Left lung (tissue), 10 donors: ENCODE measurements around the gene NMT1. TPM values are rescaled to one million over a fixed set of nuclear protein-coding genes. Genes with fewer than 3 reads are reported as not detected.
A peak's percentile ranks its signal among the peaks of the same experiment; 100 is the strongest.

Source experiments
- ATAC-seq: fragments of 200-7000 bp; cut with Tn5 transposase; one replicate; pipeline ENCODE4 v1.9.1; 2020; ENCODE audit warnings: moderate library complexity
- DNase-seq, 4 donors: peaks; one replicate each; pipeline ENCODE4 v3.0.0-alpha.2; 2013 to 2020
- H3K27ac ChIP-seq, 2 donors: fragments of 200-600 bp; sonication (generic) in 1 of 2; one replicate each; pipeline versions ENCODE4 v1.5.0 to v1.8.0; 2020 to 2021
- H3K27me3 ChIP-seq, 2 donors: fragments of 200-600 bp; sonication (generic) in 1 of 2; one replicate each; pipeline versions ENCODE4 v1.5.0 to v1.8.0; 2020 to 2021
- H3K36me3 ChIP-seq, 2 donors: fragments of 200-600 bp; sonication (generic) in 1 of 2; one replicate each; pipeline versions ENCODE4 v1.5.0 to v1.8.0; 2020 to 2021
- H3K4me1 ChIP-seq, 2 donors: fragments of 200-600 bp; one replicate each; pipeline ENCODE4 v1.8.0; 2021
- H3K4me3 ChIP-seq, 2 donors: fragments of 200-600 bp; sonication (generic) in 1 of 2; one replicate each; pipeline versions ENCODE4 v1.5.0 to v1.8.0; 2020 to 2021; ENCODE audit warnings: mild to moderate bottlenecking in 1 of 2
- H3K9me3 ChIP-seq, 2 donors: fragments of 200-600 bp; sonication (generic) in 1 of 2; one replicate each; pipeline versions ENCODE4 v1.5.0 to v1.8.0; 2020 to 2021
- intact Hi-C, 2 donors: fragments of 100-400 bp; cut with DNase I; formaldehyde crosslinking; loops; one replicate each; pipeline versions ENCODE4 v1.11.2 to v1.14.2; 2022
- polyA plus RNA-seq, 6 donors: library from polyadenylated mRNA; unstranded; fragments of 120-200 nt; gene quantifications; one replicate each; pipeline ENCODE4 v1.2.1, GENCODE V29; 2013; ENCODE audit not compliant: insufficient read length in 6 of 6
- total RNA-seq, 2 donors: library from RNA; stranded (reverse); fragmentation: NEBNext Ultra II Directional; extraction: Animal tissue kit (Norgen Biotek cat#: 25700); gene quantifications; one replicate each; pipeline ENCODE4 v1.2.1, GENCODE V29; 2021
- TF ChIP-seq, protein P1 (sequence below), 2 donors: fragments of 200-600 bp; sonication (generic) in 1 of 2; IDR thresholded peaks; one replicate each; pipeline versions ENCODE4 v1.5.0 to v1.8.0; 2021; ENCODE audit warnings: antibody characterized with exemption in 2 of 2
- donor health status: DM: no; HTN: yes; CAD: no.
- donor health status: DM: no; HTN: no; CAD: no.

Gene NMT1
- total and polyA plus RNA-seq, 8 donors: 59.8 to 129 (median 69.9) TPM

DNA sequence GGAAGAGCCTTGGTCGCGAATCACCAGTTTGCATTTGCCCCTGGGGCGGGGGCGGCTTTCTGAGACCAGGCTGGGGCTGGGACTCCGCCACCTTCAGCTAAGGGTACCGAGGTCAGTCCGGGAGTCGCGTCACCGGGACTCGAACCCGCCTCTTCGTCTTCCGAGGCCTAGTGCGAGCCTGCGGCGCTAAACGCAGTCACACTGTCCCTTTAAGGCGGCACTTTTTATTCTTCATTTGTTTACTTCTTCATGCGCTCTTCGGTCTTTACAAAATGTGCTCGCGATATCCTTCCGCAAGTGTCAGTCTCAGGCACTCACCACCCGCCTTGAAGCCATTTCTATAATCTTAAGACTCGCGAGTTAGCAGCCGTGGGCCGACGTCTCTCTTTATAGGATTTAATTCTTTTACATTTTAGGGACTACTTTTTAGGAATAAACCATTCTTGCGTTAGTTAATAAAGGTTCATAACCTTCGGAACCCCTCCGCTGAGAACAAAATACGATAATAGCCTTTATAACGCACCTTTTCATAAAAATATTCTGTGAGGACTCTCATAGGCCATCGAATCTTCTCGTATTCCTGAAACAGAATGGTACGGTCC lies 86.6 kb downstream of the NMT1 start:
- Histone ChIP-seq H3K36me3 (no peaks in the 10 kb centered on the region), H3K4me1 (peaks cover 17 to 59% of the 10 kb centered on the region in 2 donors), H3K27me3 (no peaks in the 10 kb centered on the region), H3K9me3 (no peaks in the 10 kb centered on the region), H3K4me3 (peak overlapping the region; percentile 40 to 73), H3K27ac (peak overlapping the region; percentile 95 to 97)
- TF ChIP-seq, protein P1, sequence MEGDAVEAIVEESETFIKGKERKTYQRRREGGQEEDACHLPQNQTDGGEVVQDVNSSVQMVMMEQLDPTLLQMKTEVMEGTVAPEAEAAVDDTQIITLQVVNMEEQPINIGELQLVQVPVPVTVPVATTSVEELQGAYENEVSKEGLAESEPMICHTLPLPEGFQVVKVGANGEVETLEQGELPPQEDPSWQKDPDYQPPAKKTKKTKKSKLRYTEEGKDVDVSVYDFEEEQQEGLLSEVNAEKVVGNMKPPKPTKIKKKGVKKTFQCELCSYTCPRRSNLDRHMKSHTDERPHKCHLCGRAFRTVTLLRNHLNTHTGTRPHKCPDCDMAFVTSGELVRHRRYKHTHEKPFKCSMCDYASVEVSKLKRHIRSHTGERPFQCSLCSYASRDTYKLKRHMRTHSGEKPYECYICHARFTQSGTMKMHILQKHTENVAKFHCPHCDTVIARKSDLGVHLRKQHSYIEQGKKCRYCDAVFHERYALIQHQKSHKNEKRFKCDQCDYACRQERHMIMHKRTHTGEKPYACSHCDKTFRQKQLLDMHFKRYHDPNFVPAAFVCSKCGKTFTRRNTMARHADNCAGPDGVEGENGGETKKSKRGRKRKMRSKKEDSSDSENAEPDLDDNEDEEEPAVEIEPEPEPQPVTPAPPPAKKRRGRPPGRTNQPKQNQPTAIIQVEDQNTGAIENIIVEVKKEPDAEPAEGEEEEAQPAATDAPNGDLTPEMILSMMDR (IDR thresholded peaks at IDR 0.05): no peak
- intact Hi-C loops: no loop called here
- ATAC-seq: peak; percentile 43
- DNase-seq: peak; percentile 87 to 95 (median 90)

DNA sequence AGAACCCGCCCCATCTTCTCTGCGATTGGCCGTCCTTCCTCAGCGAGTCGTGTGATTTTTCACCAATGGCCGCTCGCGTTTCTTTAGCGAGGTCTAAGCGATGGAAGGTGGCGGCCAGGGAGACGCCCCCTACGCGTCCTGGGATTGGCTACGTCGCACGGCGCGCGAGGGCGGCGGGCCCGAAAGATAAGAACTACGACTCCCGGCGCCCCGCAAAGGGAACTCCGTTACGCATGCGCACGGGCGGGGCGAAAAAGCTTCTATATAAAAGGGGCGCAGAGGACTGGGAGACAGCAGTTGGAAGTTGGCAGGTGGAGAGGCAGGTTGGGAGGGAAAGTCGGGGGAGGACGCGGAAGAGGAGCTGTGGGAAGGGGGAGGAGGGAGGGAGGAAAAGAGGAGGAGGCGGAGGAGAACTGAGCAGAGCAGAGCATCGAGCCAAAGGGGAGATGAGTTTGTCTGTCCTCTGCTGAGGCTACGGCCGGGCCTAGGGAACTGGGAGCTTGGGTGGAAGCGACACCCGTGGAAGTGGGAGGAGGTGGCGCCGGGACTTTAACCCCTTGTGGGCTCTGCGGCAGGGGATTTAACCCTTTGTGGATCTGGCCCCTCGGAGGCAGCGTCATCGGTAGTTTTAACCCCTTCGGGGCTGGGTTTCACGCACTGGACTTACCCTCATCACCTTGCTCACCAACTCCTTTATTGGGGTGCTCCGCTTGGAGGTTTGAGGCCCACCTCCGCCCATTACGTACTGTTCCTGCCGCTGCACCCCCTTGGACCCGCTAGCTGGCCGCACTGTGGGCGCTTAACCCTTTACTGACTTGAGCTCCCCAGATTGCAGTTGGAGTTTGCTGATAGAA lies 87.3 kb downstream of the NMT1 start, which contains the start of gene HEXIM1:
TSS of gene HEXIM1 (plus strand) at position 293 of the 854 bp plus-strand sequence. CDS start 716 bp downstream, outside the sequence.
- intact Hi-C loops: no loop called here
- peaks cover 17 to 58% of the 10 kb centered on the region in 2 donors for H3K4me1 ChIP-seq

GRCh38 chr17:45149037-45149668 lies 88.0 kb downstream of the NMT1 start:
- Histone ChIP-seq H3K4me1 (peaks cover 17 to 50% of the 10 kb centered on the region in 2 donors), H3K27me3 (no peaks in the 10 kb centered on the region), H3K9me3 (no peaks in the 10 kb centered on the region), H3K27ac (peak overlapping the region; percentile 95 to 98), H3K4me3 (peak overlapping the region; percentile 71 to 73), H3K36me3 (no peaks in the 10 kb centered on the region)
- ATAC-seq: peak; percentile 72
- peak; percentile 87 to 94 (median 92) for DNase-seq
- TF ChIP-seq, protein P1 (IDR thresholded peaks at IDR 0.05): peak; percentile 78 to 84
- intact Hi-C loops: no loop called here

More for the DNA sequence above, 87.3 kb downstream of the NMT1 start, which contains the start of gene HEXIM1:
- TF ChIP-seq, protein P1 (IDR thresholded peaks at IDR 0.05): no peak
- no peaks in the 10 kb centered on the region for H3K27me3 ChIP-seq
- peak within 1 kb of the TSS; percentile 95 to 98 for H3K27ac ChIP-seq
- DNase-seq (peak; percentile 98 to 100 (median 100)), ATAC-seq (peak; percentile 76)
- H3K4me3 ChIP-seq: peak within 1 kb of the TSS; percentile 71 to 73
- H3K36me3 ChIP-seq: no peaks in the 10 kb centered on the region
- no peaks in the 10 kb centered on the region for H3K9me3 ChIP-seq

- intact Hi-C loops: no loop called here
Observed at GRCh38 chr17:45149669-45150664, 88.8 kb downstream of the NMT1 start.

More at GRCh38 chr17:45149669-45150664, 88.8 kb downstream of the NMT1 start:
- H3K4me3 ChIP-seq: peak overlapping the region; percentile 71 to 73
- H3K9me3 ChIP-seq: no peaks in the 10 kb centered on the region
- H3K27ac ChIP-seq: peak overlapping the region; percentile 95 to 98
- TF ChIP-seq, protein P1 (IDR thresholded peaks at IDR 0.05): no peak
- H3K27me3 ChIP-seq: no peaks in the 10 kb centered on the region
- DNase-seq (peak; percentile 74 to 89 (median 82)), ATAC-seq (peak; percentile 22)
- peaks cover 13 to 47% of the 10 kb centered on the region in 2 donors for H3K4me1 ChIP-seq
- H3K36me3 ChIP-seq: no peaks in the 10 kb centered on the region
